Suprapubic skin (tissue), 4 donors: Measurements from ENCODE around the gene ARFGAP1. TPM values are rescaled to one million over a fixed set of nuclear protein-coding genes. Genes with fewer than 3 reads are reported as not detected.

Source experiments
- DNase-seq, 2 donors: peaks; one replicate each; pipeline ENCODE4 v3.0.0-alpha.2; 2019; ENCODE audit warnings: low spot score in 2 of 2
- H3K27ac ChIP-seq: fragments of 200-600 bp; sonication (generic); one replicate; pipeline ENCODE4 v1.5.1; 2019
- H3K27me3 ChIP-seq: fragments of 200-600 bp; sonication (generic); one replicate; pipeline ENCODE4 v1.5.1; 2019
- H3K36me3 ChIP-seq: fragments of 200-600 bp; sonication (generic); one replicate; pipeline ENCODE4 v1.5.1; 2019
- H3K4me1 ChIP-seq: fragments of 200-600 bp; sonication (generic); one replicate; pipeline ENCODE4 v1.5.1; 2019
- H3K4me3 ChIP-seq: fragments of 200-600 bp; sonication (generic); one replicate; pipeline ENCODE4 v1.5.1; 2019; ENCODE audit warnings: mild to moderate bottlenecking
- H3K9me3 ChIP-seq: fragments of 200-600 bp; sonication (generic); one replicate; pipeline ENCODE4 v1.5.1; 2019
- CTCF ChIP-seq, 2 donors: fragments of 200-600 bp in 1 of 2; fragments of 450-650 bp in 1 of 2; sonication (generic) in 1 of 2; IDR thresholded peaks; one replicate each; pipeline ENCODE4 v1.5.1; 2016 to 2019; ENCODE audit warnings: antibody characterized with exemption in 2 of 2, mild to moderate bottlenecking in 1 of 2, moderate library complexity in 1 of 2
- EP300 ChIP-seq: sonication (generic); formaldehyde crosslinking; IDR thresholded peaks from one replicate; pipeline ENCODE4 v1.6.1; 2017; ENCODE audit warnings: antibody characterized with exemption
- POLR2A ChIP-seq, 2 donors: fragments of 450-650 bp; IDR thresholded peaks; one replicate each; pipeline ENCODE4 v1.6.1; 2017; ENCODE audit warnings: antibody characterized with exemption in 2 of 2, mild to moderate bottlenecking in 2 of 2, moderate library complexity in 2 of 2
- POLR2AphosphoS5 ChIP-seq, 3 donors: sonication (generic); formaldehyde crosslinking; IDR thresholded peaks; one replicate each; pipeline ENCODE4 v1.6.1; 2017; ENCODE audit warnings: antibody characterized with exemption in 3 of 3
- WGBS: methylation state at CpG from one replicate; pipeline ENCODE4 v1.1.5; 2018; 5-methylcytosine and 5-hydroxymethylcytosine counted together
- total RNA-seq, 4 donors: library from RNA; depleted of rRNA; stranded (reverse); fragments of >200 nt; gene quantifications; one replicate each; pipeline ENCODE4 v1.1.0, GENCODE V29; 2016

The ARFGAP1 gene
- total RNA-seq, 4 donors from 2014 or later: 38.6 to 84.9 (median 43.4) TPM

GRCh38 chr20:63329331-63330083 is 56.9 kb downstream of the ARFGAP1 start:
- Histone ChIP-seq H3K27me3 (peaks cover 57% of the 10 kb centered on the region), H3K4me1 (peaks cover 15% of the 10 kb centered on the region), H3K4me3 (no peak overlapping the region), H3K9me3 (no peaks in the 10 kb centered on the region), H3K27ac (no peak overlapping the region), H3K36me3 (no peaks in the 10 kb centered on the region)
- 82% methylated on average over 13 of the region's 18 CpGs for WGBS
- TF ChIP-seq POLR2A (IDR thresholded peaks at IDR 0.05) (no peak), CTCF (IDR thresholded peaks at IDR 0.05) (no peak)
- DNase-seq: no peak

- Histone ChIP-seq H3K4me3 (no peak overlapping the region), H3K27me3 (peaks cover 55% of the 10 kb centered on the region), H3K36me3 (no peaks in the 10 kb centered on the region), H3K27ac (no peak overlapping the region), H3K4me1 (peaks cover 15% of the 10 kb centered on the region), H3K9me3 (no peaks in the 10 kb centered on the region)
- DNase-seq: no peak
- WGBS: 77% methylated on average over 3 of the region's 20 CpGs
- TF ChIP-seq CTCF (IDR thresholded peaks at IDR 0.05) (no peak), POLR2AphosphoS5 (IDR thresholded peaks at IDR 0.05) (no peak), POLR2A (IDR thresholded peaks at IDR 0.05) (no peak), EP300 (no peak)
These were observed 57.6 kb downstream of the ARFGAP1 start for GRCh38 chr20:63330084-63330760.

GRCh38 chr20:63330940-63331339 is 58.3 kb downstream of the ARFGAP1 start:
- no peak overlapping the region for H3K4me3 ChIP-seq
- no peak for DNase-seq
- TF ChIP-seq EP300 (no peak), POLR2AphosphoS5 (IDR thresholded peaks at IDR 0.05) (no peak), CTCF (IDR thresholded peaks at IDR 0.05) (no peak), POLR2A (IDR thresholded peaks at IDR 0.05) (no peak)
- peaks cover 15% of the 10 kb centered on the region for H3K4me1 ChIP-seq
- no peak overlapping the region for H3K27ac ChIP-seq
- H3K9me3 ChIP-seq: no peaks in the 10 kb centered on the region
- no peaks in the 10 kb centered on the region for H3K36me3 ChIP-seq
- 53% methylated on average over 11 of the region's 13 CpGs for WGBS
- peaks cover 57% of the 10 kb centered on the region for H3K27me3 ChIP-seq

- H3K4me1 ChIP-seq: peaks cover 15% of the 10 kb centered on the region
- peaks cover 62% of the 10 kb centered on the region for H3K27me3 ChIP-seq
- no peak overlapping the region for H3K27ac ChIP-seq
- no peak overlapping the region for H3K4me3 ChIP-seq
- DNase-seq: no peak
- TF ChIP-seq POLR2AphosphoS5 (IDR thresholded peaks at IDR 0.05) (no peak), POLR2A (IDR thresholded peaks at IDR 0.05) (no peak), CTCF (IDR thresholded peaks at IDR 0.05) (no peak), EP300 (no peak)
- WGBS: 90% methylated on average over 8 of the region's 8 CpGs
- no peaks in the 10 kb centered on the region for H3K36me3 ChIP-seq
- no peaks in the 10 kb centered on the region for H3K9me3 ChIP-seq
These were observed 59.3 kb downstream of the ARFGAP1 start for GRCh38 chr20:63331741-63332400.
